GM12891 (cell line): ENCODE results near the gene SNX10.

Source experiments
- PAX5 ChIP-seq: IDR thresholded peaks from 2 replicates; pipeline ENCODE4 v1.6.1; 2011; ENCODE audit warnings: low read length, moderate library complexity, mild to moderate bottlenecking; ENCODE audit not compliant: insufficient read depth, severe bottlenecking
- POLR2A ChIP-seq: IDR thresholded peaks from 2 replicates; pipeline ENCODE4 v1.6.1; 2011; ENCODE audit warnings: low read depth, low read length, control low read depth
- POLR2AphosphoS5 ChIP-seq: IDR thresholded peaks from 2 replicates; pipeline ENCODE4 v1.6.1; 2011; ENCODE audit warnings: low read depth, low read length, control low read depth
- TAF1 ChIP-seq: IDR thresholded peaks from 2 replicates; pipeline ENCODE4 v1.6.1; 2011; ENCODE audit warnings: low read depth, low read length, control low read depth

GRCh38 chr7:26413007-26413691 is 121.5 kb downstream of the SNX10 start:
- TF ChIP-seq TAF1 (no peak), POLR2A (no peak), POLR2AphosphoS5 (no peak), PAX5 (no peak)
